Hypothalamus (tissue), 51 donors: Measurements from ENCODE around the gene EMX1.
A peak's percentile ranks its signal among the peaks of the same experiment; 100 is the strongest.

Experiments
- DNase-seq, 51 donors: peaks; one replicate each; lab custom pipeline; 2025; lab: John Stamatoyannopoulos, UW

The EMX1 gene

DNA sequence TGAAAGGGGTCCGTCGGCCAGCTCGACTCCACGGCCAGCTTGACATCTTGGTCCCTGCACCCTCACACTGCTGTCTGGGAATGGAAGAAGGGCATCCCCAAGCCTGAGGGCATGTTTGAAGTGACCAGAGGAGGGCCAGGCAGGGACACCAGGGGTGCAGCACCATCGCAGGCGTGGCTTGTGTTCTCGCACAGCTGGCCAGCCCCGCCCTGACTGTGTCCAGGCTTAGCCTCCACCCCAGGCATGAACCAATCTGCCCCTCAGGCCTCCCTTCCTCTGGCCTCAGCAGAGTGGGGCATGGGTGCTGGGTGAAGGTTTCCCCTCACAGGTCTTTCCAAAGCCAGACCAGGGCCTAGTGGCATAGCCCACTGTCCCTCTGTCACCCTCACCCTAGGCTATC is 25.0 kb downstream of the EMX1 start:
- no peak for DNase-seq

DNA sequence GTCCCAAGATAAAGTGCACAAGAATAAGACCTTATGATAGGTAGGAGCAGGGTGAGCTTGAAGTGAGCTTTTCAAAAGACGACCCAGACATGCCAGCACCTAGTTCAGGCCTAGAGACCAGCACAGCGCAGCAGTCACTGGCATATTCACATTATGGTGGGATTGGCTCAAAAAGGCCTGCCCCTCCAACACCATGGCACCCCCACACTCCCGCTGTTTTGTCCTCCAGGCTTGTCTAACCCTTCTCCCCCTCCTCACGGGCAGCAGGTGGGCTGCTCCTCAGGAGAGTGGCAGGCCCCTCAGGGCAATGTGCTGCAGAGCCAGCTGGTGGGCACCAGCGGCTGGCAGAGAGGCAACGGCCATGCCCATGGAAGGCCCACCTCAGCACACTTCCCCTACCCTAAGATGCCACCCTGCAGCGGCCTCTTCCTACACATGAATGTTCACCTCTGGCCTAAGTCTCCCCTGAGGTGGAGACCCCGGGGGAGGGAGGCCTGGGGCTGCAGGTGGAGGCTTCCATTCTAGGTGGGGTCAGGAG is 25.6 kb downstream of the EMX1 start:
- DNase-seq: no peak

DNA sequence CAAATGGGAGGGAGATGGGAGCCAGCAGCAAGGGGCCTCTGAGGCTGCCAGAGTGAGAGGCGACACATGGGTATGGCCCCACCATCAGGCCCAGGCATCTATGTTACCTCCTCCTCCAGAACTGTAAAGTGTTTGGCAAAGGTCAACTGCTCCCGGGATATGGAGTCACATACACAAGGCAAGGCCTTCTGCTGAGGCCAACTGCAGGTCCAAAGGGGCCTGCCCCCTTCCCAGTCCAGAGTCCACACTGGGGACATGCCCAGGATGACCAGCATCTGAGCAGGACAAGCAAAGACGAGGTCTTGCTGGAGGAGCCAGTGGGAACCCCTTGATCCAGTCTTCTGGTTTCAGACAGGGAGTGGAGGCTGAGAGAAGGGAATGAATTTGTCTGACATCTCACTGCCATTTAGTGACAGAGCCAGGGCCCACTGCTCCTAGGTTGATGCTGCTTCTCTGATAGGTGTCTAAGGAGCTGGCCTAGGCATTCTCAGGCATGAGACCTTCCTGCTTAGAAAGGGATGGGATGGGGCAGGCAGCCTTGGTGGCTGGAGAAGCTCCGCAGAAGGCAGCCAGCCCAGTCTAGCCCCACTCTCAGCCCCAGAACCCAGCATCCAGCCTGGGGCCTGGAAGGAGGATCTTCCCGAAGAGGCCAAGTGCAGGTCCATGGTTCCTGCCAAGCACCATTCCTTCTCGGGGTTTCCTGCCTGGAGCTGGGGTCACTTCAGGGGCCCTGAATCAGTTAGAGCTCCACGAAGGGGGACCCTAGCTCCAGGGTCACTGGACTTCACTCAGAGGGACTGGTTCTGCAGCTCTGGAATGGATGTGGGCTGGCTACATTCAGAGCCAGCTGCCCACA is 26.4 kb downstream of the EMX1 start:
- no peak for DNase-seq

DNA sequence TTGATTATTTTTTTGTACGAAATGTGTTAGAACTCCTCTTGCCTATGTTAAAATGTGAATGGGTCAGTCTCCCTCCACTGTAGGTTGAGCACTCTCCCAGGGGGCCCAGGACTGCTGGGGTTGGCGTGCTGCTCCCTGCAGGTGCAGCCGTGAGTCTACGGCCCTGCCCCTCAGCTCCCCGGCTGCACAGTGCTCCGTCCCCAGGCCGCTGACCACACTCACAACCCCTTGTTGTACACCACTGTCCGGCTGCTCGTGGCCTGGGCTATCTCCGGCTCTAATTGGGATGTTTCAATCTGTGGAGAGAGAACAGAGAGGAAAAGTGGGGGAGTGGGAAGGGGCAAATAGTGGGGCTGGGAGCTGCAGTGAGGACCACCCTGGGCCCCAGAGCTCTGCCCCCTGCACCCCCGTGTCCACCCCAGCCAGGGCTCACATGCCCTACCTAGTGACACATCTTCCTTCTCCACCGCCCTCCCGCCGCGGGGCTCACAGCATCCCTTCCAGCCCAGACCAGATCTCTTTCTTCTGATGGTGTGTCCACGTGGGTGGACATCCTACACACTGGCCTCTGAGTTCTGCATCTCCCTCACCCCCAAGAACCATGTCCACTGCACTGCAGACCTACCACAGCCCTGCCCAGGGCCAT is 27.6 kb downstream of the EMX1 start:
- no peak for DNase-seq

DNA sequence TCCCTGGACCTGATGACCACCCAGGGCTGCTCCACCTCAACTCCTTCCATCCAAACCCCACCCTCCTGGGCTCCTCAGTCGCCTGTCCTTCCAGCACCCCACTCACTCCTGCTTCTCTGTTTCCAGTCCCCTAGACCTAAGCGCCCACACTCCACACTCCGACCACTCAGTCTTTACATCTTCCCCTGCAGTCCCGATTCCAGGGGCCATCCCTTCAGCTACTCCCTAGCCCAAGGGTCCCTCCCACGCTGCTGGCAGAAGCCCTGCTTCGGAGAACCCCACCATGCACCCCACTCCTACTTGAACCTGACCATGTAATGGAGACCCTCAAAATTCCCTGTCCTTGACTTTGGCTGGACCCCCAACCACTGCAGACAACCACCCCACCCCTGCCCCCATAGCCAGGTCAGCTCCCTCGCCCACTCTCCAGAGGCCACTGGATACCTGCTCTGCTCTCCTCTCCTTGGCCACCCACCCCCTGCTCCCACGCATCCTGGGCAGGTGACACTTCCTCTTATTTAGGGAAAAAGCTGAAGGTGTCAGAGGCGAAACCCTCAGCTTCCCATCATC is 28.2 kb downstream of the EMX1 start:
- DNase-seq: no peak

GRCh38 chr2:72946466-72946865 is 29.1 kb downstream of the EMX1 start:
- DNase-seq: no peak

GRCh38 chr2:72947952-72948830 is 30.9 kb downstream of the EMX1 start:
- no peak for DNase-seq

DNA sequence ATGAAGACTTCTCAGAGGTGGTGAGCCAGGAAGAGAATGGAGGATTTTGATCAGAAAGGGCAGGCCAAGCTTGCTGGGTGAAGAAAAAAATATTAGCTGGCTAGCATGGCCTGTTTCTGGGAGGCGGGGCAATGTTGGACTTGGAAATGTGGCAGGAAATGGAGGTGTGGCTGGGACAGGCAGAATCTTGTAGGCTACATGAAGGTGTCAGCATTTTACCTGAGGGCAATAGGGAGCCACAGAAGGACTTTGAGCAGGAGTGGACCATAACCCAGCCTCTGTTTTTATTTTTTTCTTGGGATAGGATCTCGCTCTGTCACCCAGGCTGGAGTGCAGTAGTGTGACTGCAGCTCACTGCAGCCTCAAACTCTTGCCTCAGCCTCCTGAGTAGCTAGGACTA is 31.7 kb downstream of the EMX1 start:
- no peak for DNase-seq

- DNase-seq: peak in 1 of 51 donors; percentile 62
These were observed 32.3 kb downstream of the EMX1 start for GRCh38 chr2:72949642-72950041.

DNA sequence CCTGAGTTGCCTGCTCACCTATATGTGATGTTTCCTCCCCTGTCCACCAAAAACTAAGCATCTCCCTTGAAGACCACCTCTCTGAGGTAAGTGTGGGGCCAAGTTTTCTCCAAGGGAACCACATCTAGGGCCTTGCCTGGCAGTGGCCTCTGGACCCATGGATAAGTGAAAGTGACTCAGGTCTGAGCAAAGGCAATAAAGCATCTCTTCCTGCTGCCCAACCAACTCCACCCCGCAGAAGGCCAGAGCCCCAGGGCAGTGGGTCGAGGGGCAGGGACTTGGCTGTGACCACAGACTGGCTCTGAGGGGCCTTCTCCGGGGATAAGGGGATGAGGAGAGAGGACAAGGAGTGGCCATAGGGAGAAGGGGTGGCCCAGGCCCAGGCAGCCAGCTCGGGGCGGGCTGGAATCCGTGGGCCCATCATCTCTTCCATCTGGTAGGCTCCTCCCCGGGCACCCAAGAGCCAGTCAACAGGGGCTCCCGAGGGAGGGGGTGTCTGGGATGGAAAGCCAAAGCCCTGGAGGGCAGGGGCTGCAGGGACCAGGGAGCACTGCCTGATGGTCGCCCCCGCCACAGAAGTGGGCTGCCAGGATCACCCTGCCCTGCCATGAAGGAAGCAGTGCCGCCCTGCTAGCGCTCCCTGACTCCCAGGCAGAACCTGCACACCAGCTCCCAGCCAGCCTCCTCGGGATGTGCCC is 33.4 kb downstream of the EMX1 start:
- no peak for DNase-seq

DNA sequence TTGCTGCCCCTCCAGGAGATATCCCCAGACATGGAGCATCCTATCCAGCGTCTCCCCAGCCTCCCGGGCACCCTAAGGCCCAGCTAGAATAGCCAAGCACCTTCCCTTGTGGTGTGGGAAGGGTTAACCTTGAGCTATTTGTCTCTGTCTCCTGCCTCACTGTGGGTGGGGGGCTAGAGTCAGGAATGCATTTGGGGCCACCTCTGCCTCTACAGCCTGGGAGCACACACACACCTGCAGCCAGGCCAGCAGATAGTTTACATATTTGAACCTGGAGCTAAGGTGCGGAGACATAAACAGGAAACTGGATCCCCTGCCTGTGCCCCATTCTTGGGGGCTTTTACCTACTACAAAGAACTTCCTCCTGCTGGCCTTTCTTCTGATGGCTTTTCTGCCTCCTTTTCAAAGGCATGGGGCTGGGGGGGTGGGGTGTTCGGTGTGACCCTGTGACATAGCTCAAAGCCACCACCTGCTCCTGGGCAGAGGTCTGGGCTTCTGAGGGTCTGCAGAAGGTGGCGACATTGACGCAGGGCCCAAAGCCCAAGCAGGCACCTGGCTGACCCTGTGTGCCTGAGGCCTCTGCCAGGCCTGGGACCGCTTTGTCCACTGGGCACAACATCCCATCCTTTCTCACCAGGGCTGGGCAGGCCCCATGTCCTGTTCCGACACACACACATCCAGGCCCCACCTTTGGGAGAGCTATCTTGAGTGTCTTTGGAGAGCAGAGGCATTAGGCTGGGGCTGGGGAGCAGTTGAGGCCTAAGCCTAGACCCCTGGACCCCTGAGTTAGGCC is 34.2 kb downstream of the EMX1 start:
- no peak for DNase-seq

- DNase-seq: no peak
These were observed 34.9 kb downstream of the EMX1 start for GRCh38 chr2:72952110-72952823.

GRCh38 chr2:72952961-72953360 is 35.6 kb downstream of the EMX1 start:
- no peak for DNase-seq

- DNase-seq: no peak
These were observed 36.2 kb downstream of the EMX1 start for GRCh38 chr2:72953528-72953927.

- DNase-seq: no peak
These were observed 36.7 kb downstream of the EMX1 start for GRCh38 chr2:72953976-72954375.

GRCh38 chr2:72954376-72955227 is 37.3 kb downstream of the EMX1 start:
- no peak for DNase-seq

DNA sequence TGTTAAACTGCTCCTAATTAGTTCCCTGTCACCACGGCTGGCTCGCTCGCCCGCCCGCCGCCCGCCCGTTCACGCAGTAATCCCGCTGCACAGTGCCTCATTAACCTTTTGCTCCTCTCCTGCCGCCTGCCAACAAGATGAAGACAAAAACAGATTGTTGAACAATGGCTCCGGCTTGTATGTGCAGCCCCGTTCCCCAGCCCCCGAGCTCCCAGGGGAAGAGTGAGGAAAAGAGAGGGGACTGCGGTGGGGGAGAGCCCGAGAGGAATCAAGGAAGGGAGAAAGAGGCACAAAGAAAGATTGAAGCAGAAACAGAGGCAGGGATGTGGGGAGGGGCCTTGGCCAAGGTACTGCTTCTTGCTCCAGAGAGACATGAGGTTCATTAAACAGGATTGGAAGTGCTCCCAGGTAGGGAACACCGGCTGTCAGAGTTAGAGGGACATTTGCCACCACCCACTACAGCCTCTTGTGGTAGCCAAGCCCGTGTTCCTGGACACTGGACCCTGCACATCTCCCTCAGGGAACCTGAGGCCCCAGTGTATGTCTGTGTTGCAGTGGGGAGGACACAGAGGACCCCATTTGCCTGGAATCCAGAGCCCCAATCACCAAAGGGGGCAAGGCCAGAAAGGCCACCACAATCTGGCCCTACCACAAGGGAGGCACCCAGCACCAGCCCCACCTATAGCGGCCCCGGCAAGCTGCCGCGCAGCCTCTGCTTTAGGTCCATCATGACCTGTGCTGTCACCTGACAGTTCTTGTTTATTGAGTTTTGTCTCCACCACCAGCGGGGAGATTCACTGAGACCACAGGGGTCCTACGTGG is 38.1 kb downstream of the EMX1 start:
- DNase-seq: no peak
